DMS153 treated with DMSO at 0.1 percent for 48 hours (cell line): ENCODE measurements around the gene SLAMF1.
"Not testable (repeated sequence)": the region's sequence is repeated elsewhere in the genome, so short reads cannot be mapped to it uniquely, and the experiment has no call there.

Experiments
- DNase-seq: peaks from one replicate; lab custom pipeline; 2025; ENCODE audit not compliant: unreplicated experiment; lab: John Stamatoyannopoulos, UW

SLAMF1 gene

GRCh38 chr1:160565564-160565963, 81.3 kb downstream of the SLAMF1 start:
- DNase-seq: no peak

GRCh38 chr1:160563230-160563629, 83.6 kb downstream of the SLAMF1 start:
- DNase-seq: not testable (repeated sequence)

GRCh38 chr1:160562745-160563144, 84.1 kb downstream of the SLAMF1 start:
- DNase-seq: not testable (repeated sequence)

- no peak for DNase-seq
Measured at GRCh38 chr1:160560806-160561205, 86.0 kb downstream of the SLAMF1 start.

GRCh38 chr1:160560045-160560705, 86.7 kb downstream of the SLAMF1 start:
- DNase-seq: no peak

- not testable (repeated sequence) for DNase-seq
Measured at GRCh38 chr1:160559437-160559836, 87.4 kb downstream of the SLAMF1 start.

GRCh38 chr1:160558660-160559380, 88.0 kb downstream of the SLAMF1 start:
- no peak for DNase-seq
